ENCODE data around the gene STK32C.
"Not testable (repeated sequence)": the region's sequence is repeated elsewhere in the genome, so short reads cannot be mapped to it uniquely, and the experiment has no call there.

The STK32C gene

DNA sequence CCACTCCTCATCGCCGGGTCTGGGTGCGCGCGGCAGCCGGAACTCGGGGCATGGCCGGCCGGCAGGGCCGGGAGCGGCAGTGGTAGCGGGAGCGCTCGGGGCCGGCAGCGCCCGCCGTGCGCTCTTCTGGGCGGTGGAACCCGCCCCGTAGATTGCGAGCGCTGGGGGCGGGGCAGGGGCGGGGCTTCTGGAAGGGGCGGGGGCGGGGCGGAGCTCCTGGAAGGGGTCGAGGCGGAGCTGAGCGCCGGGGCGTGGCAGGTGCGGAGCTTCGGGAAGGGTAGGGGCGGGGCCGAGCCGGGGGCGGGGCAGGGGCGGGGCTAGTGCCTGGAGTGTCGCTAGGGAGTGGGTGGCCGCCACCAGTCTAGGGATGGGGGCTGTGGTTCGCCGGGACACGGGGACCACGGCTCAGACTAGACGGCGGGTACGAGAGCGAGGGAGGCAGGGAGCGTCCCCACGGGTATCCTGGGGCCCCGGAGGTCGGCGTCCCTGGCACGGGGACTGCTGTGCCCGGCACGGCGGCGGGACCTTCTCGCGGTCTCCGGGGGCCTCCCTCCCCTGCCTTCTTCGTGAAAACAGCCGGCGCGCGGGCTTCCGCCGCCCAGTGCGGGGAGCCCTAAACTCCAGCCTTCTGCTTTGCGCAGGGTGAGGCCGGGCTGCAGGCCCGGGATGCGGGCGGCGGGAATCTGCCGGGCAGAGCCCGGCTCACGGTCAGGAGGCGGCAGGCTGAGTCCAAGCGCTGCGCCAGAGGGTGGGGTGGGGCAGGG, at the start of gene STK32C:
Gene STK32C, minus strand, starts transcription at position 128 of the 764 bp plus-strand sequence. Its CDS starts 117 bp downstream, at position 11.
- peak; percentile 50 for DNase-seq (ENCODE audit: low read depth)
- peak within 1 kb of the TSS; percentile 73 for H3K4me3 ChIP-seq (ENCODE audit: low read depth, low read length)

- no peak overlapping the region for H3K4me3 ChIP-seq (ENCODE audit: low read depth, low read length)
- DNase-seq (ENCODE audit: low read depth): no peak
These were observed 49.0 kb upstream of the STK32C start for GRCh38 chr10:132356621-132357195.

DNA sequence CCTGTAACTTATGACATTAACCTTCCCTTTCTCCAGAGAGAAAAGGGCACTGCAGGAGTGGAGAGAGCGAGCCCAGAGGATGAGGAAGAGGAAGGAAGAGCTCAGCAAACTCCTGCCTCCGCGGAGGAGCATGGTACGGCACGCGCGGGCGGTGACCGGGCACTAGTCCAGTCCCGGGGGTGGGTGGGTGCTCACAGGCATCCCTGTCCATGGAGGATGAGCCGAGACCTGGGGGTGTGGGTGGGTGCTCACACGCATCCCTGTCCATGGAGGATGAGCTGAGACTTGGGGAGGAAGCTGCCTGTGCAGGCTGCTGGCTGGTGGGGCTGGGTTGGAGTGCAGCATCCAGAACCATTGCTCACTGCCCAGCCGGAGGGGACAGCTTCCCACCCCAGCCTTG, 48.0 kb upstream of the STK32C start:
- no peak for DNase-seq (ENCODE audit: low read depth)
- H3K4me3 ChIP-seq (ENCODE audit: low read depth, low read length): no peak overlapping the region

GRCh38 chr10:132355297-132355696, 47.5 kb upstream of the STK32C start:
- no peak overlapping the region for H3K4me3 ChIP-seq (ENCODE audit: low read depth, low read length)

DNA sequence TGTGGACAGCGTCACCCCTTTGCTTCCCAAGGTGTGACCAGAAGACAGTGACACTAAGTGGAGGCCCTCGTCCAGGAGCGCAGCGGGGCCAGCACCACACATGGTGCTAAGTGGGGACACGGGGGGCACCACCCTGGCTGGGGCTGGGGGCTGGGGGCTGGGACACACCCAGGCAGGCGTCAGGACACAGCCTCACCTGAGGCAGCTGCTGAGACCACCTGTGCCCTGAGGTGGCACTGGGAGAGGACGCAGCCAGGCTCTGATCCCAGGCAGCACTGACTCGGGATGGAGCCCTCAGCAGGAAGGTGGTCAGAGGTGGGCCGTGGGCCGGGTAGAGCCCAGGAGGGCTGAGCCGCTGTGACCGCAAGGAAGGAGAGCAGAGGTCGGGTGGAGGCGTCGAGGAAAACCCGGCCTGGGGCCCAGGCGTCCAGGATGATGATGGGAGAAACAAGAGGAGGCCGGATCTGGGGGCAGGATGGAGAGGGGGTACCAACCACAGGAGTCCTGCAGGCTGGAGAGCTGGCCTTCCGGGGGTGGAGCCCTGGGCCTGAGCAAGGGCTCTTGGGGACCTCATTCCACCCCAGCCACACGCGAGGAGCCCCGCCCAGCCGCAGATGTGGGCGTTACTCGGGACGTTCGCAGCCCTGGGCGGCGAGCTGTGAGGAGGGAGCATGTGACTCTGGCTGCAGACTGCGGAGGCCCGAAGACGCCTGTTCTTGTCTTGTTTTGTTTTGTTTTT, 46.8 kb upstream of the STK32C start:
- DNase-seq (ENCODE audit: low read depth): no peak
- no peak overlapping the region for H3K4me3 ChIP-seq (ENCODE audit: low read depth, low read length)

More at GRCh38 chr10:132355297-132355696, 47.5 kb upstream of the STK32C start:
- no peak for DNase-seq (ENCODE audit: low read depth)

GRCh38 chr10:132353456-132354355, 46.0 kb upstream of the STK32C start:
- DNase-seq (ENCODE audit: low read depth): no peak
- H3K4me3 ChIP-seq (ENCODE audit: low read depth, low read length): no peak overlapping the region

- not testable (repeated sequence) for DNase-seq (ENCODE audit: low read depth); H3K4me3 ChIP-seq (ENCODE audit: low read depth, low read length)
These were observed 44.9 kb upstream of the STK32C start for GRCh38 chr10:132352462-132353308.

DNA sequence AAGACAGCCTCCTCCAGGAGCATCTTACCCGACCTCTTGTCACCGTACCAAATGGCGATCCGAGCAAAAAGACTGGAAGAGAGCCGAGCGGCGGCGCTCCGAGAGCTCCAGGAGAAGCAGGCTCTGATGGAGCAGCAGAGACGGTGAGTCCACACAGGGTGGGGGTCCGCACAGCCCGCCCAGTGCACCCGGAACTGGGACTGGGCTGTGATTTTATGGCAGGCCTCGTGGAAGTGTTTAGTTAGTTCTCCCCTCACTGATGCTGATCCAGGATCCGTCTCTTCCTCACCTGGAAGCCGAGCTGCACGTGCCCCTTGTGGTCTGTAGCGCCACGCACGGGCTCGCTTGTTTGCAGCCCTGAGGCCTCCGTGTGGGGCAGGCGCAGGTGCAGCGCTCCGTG, 43.9 kb upstream of the STK32C start:
- DNase-seq (ENCODE audit: low read depth): no peak
- no peak overlapping the region for H3K4me3 ChIP-seq (ENCODE audit: low read depth, low read length)

GRCh38 chr10:132350946-132351345, 43.2 kb upstream of the STK32C start:
- DNase-seq (ENCODE audit: low read depth): no peak
- no peak overlapping the region for H3K4me3 ChIP-seq (ENCODE audit: low read depth, low read length)

GRCh38 chr10:132350391-132350790, 42.6 kb upstream of the STK32C start:
- DNase-seq (ENCODE audit: low read depth): no peak
- no peak overlapping the region for H3K4me3 ChIP-seq (ENCODE audit: low read depth, low read length)

DNA sequence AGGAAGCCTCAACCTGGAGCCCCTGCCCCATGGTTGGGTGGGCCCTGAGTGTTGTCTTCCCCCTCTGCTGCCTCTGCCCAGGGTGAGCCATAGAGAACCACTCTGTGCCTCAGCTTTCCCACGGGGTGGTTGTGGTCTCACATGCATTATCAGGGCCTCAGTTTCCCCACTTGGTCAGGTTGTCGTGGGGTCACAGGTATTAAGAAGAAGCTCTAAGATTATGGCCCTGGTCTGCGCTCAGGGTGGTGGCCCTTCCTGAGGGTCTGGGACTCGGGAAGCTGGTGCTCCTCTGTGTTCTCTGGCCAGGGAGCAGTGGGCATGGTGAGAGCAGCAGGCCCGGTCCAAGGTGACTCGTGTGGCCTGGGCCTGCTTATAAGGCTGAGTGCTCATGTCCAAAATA, 42.0 kb upstream of the STK32C start:
- no peak overlapping the region for H3K4me3 ChIP-seq (ENCODE audit: low read depth, low read length)
- DNase-seq (ENCODE audit: low read depth): no peak

DNA sequence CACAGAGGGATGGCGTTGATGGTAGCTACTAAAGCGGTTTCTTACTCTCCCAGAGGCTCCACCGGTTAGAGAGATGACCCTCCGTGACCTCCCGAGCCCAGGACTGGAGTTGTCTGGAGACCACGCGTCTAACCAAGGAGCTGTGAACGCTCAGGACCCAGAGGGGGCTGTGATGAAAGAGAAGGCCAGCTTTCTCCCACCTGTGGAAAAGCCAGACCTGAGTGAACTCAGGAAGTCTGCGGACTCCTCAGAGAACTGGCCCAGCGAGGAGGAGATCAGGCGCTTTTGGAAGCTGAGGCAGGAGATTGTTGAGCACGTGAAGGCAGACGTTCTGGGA, 40.1 kb upstream of the STK32C start:
- no peak for DNase-seq (ENCODE audit: low read depth)
- no peak overlapping the region for H3K4me3 ChIP-seq (ENCODE audit: low read depth, low read length)

- DNase-seq (ENCODE audit: low read depth): no peak
These were observed 39.6 kb upstream of the STK32C start for GRCh38 chr10:132347211-132347930.

GRCh38 chr10:132346806-132347205, 39.1 kb upstream of the STK32C start:
- no peak for DNase-seq (ENCODE audit: low read depth)

More at GRCh38 chr10:132347211-132347930, 39.6 kb upstream of the STK32C start:
- no peak overlapping the region for H3K4me3 ChIP-seq (ENCODE audit: low read depth, low read length)

DNA sequence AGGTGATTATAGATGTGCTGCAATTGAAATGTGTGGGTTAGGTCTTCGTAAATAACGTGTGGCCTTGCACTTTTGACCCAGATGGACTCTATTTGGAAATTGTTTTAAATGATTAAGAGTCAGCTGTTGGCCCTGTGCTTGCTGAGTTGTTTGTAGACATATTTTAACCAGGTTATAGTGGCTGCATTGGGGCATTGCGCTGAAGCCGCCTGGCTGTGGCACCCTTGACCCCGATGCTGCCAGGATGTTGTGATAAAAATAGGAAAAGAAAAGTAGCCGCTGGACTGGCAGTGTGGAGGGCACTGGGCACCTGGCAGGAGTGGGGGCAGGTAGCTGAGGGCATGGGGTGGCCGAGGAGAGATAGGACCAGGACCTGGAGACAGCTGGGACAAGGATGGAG, 37.6 kb upstream of the STK32C start:
- no peak overlapping the region for H3K4me3 ChIP-seq (ENCODE audit: low read depth, low read length)
- no peak for DNase-seq (ENCODE audit: low read depth)

More at GRCh38 chr10:132346806-132347205, 39.1 kb upstream of the STK32C start:
- no peak overlapping the region for H3K4me3 ChIP-seq (ENCODE audit: low read depth, low read length)

DNA sequence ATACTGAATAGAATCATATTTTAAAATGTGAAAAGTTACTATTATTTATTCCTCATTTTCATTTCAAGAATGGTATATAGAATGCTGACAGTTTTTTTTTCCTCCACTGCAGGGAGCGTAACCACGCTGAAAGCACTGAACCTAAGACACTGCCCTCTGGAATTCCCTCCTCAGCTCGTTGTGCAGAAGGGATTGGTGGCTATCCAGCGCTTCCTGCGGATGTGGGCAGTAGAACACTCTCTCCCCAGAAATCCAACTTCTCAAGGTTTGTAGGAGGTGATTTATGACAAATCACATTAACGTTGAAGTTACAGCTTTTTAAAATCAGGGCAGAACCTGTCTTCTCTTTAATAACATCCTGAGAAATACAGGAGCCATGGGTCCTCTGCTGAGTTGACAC, 36.6 kb upstream of the STK32C start:
- DNase-seq (ENCODE audit: low read depth): no peak
- H3K4me3 ChIP-seq (ENCODE audit: low read depth, low read length): no peak overlapping the region

DNA sequence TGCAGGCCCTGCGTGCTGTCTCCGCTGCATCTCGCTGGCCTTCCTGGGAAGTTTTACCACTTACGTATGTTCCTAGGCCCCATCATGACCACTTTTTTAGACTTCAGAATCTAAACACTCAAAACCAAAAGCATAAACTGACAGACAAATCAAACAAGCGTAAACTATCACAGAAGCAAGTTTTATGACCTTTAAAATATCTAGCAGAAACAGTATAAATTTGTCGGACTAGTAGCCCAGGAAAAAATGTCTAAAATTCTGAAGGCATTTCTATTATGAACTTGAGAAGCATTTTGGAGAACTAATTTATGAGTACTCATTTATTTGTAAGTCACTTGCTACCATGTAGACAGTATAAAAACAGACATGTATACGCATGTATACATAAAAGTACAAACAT, 34.8 kb upstream of the STK32C start:
- DNase-seq (ENCODE audit: low read depth): no peak
- no peak overlapping the region for H3K4me3 ChIP-seq (ENCODE audit: low read depth, low read length)

DNA sequence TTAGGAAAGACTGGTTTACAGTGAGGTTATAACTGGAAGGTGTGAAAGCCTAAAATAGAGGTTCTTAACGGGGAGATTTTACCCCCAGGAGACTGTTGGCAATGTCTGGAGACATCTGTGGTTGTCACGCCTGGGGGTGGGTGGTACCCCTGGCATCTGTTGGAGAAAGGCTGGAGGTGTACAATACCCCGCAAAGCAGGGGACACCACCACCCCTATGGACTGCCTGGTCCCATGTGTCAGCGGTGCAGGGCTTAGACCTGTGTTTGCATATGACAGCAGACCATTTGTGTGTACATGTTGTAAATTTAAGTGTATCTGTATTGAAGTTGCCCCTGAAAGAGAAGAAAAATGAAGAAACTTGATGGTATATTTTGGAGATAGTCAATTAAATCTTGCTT, 34.0 kb upstream of the STK32C start:
- DNase-seq (ENCODE audit: low read depth): no peak
- no peak overlapping the region for H3K4me3 ChIP-seq (ENCODE audit: low read depth, low read length)
